ENCODE results near the gene ASTL.

The ASTL gene

GRCh38 chr2:96116879-96117533, 21.3 kb downstream of the ASTL start (continued):
- TF ChIP-seq, protein P1, sequence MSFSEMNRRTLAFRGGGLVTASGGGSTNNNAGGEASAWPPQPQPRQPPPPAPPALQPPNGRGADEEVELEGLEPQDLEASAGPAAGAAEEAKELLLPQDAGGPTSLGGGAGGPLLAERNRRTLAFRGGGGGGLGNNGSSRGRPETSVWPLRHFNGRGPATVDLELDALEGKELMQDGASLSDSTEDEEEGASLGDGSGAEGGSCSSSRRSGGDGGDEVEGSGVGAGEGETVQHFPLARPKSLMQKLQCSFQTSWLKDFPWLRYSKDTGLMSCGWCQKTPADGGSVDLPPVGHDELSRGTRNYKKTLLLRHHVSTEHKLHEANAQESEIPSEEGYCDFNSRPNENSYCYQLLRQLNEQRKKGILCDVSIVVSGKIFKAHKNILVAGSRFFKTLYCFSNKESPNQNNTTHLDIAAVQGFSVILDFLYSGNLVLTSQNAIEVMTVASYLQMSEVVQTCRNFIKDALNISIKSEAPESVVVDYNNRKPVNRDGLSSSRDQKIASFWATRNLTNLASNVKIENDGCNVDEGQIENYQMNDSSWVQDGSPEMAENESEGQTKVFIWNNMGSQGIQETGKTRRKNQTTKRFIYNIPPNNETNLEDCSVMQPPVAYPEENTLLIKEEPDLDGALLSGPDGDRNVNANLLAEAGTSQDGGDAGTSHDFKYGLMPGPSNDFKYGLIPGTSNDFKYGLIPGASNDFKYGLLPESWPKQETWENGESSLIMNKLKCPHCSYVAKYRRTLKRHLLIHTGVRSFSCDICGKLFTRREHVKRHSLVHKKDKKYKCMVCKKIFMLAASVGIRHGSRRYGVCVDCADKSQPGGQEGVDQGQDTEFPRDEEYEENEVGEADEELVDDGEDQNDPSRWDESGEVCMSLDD (tag by site-specific recombination; IDR thresholded peaks at IDR 0.05) = no peak
- TF ChIP-seq ZNF184 (tag by site-specific recombination; IDR thresholded peaks at IDR 0.05) = no peak
- no peak for TF ChIP-seq ZNF416 (tag by site-specific recombination; IDR thresholded peaks at IDR 0.05)
- peak; percentile 89 for TF ChIP-seq ZNF335 (tag by site-specific recombination; conservative IDR thresholded peaks at IDR 0.05)
- no peak for TF ChIP-seq ZNF366 (tag by site-specific recombination; conservative IDR thresholded peaks at IDR 0.05)
- TF ChIP-seq ZNF660 (tag by site-specific recombination; IDR thresholded peaks at IDR 0.05) = no peak
- TF ChIP-seq IKZF3 (tag by site-specific recombination; IDR thresholded peaks at IDR 0.05) = peak; percentile 42; the same call in 1 of the 2 replicates
- TF ChIP-seq ZNF621 (tag by site-specific recombination; IDR thresholded peaks at IDR 0.05) = no peak
- no peak for TF ChIP-seq PRDM2 (tag by site-specific recombination; IDR thresholded peaks at IDR 0.05; ENCODE audit: borderline replicate concordance)
- no peak for TF ChIP-seq ZSCAN5A (tag by site-specific recombination; IDR thresholded peaks at IDR 0.05)
- TF ChIP-seq ZFP3 (tag by site-specific recombination; IDR thresholded peaks at IDR 0.05; ENCODE audit: low read depth) = no peak
- TF ChIP-seq ZNF561 (tag by site-specific recombination; IDR thresholded peaks at IDR 0.05; ENCODE audit: borderline replicate concordance) = peak; percentile 50; the same call in 1 of the 2 replicates

DNA sequence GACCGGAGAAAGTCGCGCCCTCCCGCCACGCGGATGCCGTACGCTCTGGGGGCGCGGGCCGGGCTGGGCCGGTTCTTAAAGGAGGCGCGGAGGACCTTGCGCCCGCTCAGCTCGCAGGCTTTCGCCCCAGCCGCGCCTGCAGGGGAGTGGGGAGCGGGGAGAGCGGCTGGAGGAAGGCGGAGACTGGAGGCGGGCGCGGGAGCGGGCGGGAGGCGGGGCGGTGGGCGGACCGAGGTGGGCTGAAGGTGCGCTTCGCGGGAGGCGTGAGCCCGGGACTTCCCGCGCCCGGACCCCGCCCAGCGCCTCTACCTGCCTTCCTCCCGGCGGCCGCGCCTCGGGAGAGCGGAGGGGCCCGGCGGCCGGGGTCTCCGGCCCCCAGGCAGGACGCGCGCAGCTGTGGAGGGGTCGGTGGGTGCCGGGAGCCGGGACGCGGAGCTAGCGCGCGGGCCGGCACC, 21.9 kb downstream of the ASTL start, which contains the start of gene ADRA2B:
ADRA2B (minus strand) TSS at position 148 of the 455 bp plus-strand sequence. CDS start 422 bp downstream, outside the sequence.
- Histone ChIP-seq H3K4me3 (ENCODE audit: low read depth, low read length) (peak within 1 kb of the TSS; percentile 36), H3K27ac (ENCODE audit: extremely low read depth, low read depth, low read length) (no peak within 1 kb of the TSS; the same call in 1 of the 2 replicates), H3K36me3 (ENCODE audit: control insufficient read depth in 2 of 2, insufficient read depth in 1 of 2, low read length in 2 of 2) (no peaks in the 10 kb centered on the region), H3K4me1 (ENCODE audit: control insufficient read depth, insufficient read depth, low read length) (no peaks in the 10 kb centered on the region), H3K9me3 (ENCODE audit: control insufficient read depth, insufficient read depth, low read depth, low read length) (no peaks in the 10 kb centered on the region)
- ChIA-PET CTCF (interaction anchor here (0.7 to 3.0 kb wide), 21 partner anchors 8 to 229 kb away, joined by 3 to 29 read pairs (median 5); partner anchors contain the start of gene ASTL), POLR2A (interaction anchor here (0.6 to 1.2 kb wide), 2 partner anchors 23 to 540 kb away, joined by 3 to 5 read pairs; no protein-coding TSS in a partner anchor)
- peak; percentile 57 for TF ChIP-seq EGR2 (tag by site-specific recombination; IDR thresholded peaks at IDR 0.05; ENCODE audit: low read depth)
- no peak for TF ChIP-seq TCF7L2 (IDR thresholded peaks at IDR 0.05; ENCODE audit: borderline replicate concordance, low read depth, low read length)
- peak; percentile 93 for TF ChIP-seq SP3 (tag by site-specific recombination; IDR thresholded peaks at IDR 0.05)
- TF ChIP-seq ZNF433 (tag by site-specific recombination; IDR thresholded peaks at IDR 0.05; ENCODE audit: low read depth) = no peak
- peak; percentile 56; the same call in 1 of the 2 replicates for TF ChIP-seq GLIS1 (tag by site-specific recombination; IDR thresholded peaks at IDR 0.05)
- TF ChIP-seq SP2 (tag by site-specific recombination; IDR thresholded peaks at IDR 0.05) = peak; percentile 73
- TF ChIP-seq, protein P2, sequence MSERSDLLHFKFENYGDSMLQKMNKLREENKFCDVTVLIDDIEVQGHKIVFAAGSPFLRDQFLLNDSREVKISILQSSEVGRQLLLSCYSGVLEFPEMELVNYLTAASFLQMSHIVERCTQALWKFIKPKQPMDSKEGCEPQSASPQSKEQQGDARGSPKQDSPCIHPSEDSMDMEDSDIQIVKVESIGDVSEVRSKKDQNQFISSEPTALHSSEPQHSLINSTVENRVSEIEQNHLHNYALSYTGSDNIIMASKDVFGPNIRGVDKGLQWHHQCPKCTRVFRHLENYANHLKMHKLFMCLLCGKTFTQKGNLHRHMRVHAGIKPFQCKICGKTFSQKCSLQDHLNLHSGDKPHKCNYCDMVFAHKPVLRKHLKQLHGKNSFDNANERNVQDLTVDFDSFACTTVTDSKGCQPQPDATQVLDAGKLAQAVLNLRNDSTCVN (tag by site-specific recombination; optimal IDR thresholded peaks at IDR 0.05) = peak; percentile 64
- TF ChIP-seq ZSCAN23 (tag by site-specific recombination; IDR thresholded peaks at IDR 0.05) = no peak
- TF ChIP-seq KLF9 (tag by site-specific recombination; IDR thresholded peaks at IDR 0.05; ENCODE audit: low read depth) = peak; percentile 63
- peak; percentile 93 for TF ChIP-seq ZFHX2 (tag by site-specific recombination; conservative IDR thresholded peaks at IDR 0.05)
- no peak for TF ChIP-seq ZNF2 (tag by site-specific recombination; IDR thresholded peaks at IDR 0.05)
- no peak for TF ChIP-seq ZSCAN18 (tag by site-specific recombination; IDR thresholded peaks at IDR 0.05)

All from HEK293 (cell line).